Measurements from ENCODE around the gene LDLRAD4.

Gene LDLRAD4

DNA sequence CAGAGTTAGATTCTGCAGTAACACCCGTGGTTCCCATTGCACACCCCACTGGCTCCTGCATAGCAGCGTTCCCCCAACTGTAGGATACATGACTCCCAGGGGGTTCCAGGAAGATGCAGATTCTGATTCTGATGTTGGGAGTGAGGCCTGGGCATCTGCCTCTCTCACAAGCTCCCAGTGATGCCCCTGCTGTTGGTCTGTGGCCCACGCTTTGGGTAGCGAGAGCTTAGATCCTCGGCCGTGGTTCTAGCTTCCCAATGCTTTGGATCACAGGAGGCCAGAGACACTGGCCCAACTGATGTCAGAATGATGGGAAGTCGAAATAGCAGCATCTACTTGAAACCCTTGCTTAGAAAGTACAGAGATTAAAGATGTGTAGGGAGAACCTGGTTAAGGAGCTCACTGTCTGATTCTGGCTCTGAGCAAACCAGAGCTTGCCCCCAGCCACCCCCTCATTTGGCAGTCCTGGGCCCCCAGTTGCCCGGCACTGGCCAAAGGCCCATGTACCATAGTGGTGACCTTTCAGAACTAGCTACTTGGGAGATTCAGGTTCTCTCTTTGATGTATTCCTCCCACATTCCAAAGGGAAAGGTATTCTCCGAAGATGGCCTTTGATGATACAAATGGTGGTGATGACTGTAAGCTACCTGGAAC, 310.3 kb downstream of the LDLRAD4 start:
- DNase-seq: no peak

DNA sequence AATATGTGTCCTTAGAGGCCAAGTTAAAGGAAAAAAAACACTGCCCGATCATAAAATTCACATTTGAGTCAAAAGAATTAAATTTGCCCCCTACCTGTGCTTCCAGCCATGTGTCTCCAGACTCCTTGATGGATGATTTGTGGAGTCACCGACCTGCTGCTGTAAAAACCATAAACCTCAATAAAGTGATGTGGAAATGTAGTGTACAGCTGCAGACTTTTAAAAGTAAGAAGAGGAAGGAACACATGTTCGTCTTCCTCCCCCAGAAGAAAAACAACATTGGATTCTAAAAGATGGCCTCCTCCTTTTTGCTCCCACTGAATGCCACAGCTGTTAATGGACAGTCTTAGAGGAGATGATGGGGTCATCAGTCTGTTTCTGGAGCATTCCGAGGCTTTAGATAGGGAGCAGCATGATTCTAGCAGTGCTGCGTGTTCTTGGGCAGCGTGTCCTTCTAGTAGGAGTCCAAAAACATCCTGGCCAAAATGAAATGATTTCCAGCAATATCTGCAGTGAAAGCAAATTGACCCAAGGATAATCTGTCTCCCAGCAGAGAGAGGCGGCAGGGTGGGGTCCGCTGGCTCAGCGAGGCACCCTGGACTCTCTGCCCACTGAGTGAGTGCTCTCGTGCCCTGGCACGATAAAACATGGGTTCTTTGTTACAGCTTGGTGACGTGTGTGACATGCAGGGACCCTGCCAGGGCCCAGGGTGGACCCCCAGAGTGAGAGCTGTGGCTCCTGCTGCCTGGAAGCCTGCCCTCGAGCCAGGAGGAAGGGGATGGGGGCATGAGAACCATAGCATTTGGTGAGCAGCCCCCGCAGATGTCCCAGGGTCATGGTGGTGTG, 311.7 kb downstream of the LDLRAD4 start:
- DNase-seq: no peak

DNA sequence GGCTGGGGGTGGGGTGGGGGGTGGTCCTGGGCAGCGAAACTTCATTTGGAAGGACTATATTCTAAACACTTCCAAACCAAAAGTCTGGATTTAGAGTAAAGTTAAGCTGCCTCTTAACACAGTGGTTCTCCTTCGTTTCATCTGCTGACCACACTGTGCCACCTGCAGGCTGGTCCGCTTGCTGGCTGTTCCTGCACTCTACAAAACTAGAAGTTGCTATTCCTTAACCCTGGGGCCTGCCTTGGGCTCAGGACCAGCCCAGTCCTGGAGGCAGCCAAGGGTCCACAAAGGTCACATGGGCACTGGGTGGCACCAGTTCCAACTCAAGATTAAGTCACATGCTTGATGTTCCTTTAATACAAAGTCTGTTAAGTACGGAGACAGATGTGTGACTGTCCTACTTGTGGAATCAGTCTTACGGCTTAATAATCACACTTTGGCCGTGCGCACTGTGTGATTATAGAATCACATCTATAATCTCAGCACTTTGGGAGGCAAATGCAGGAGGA, 312.4 kb downstream of the LDLRAD4 start:
- DNase-seq: peak in 1 of 2 donors; percentile 15

DNA sequence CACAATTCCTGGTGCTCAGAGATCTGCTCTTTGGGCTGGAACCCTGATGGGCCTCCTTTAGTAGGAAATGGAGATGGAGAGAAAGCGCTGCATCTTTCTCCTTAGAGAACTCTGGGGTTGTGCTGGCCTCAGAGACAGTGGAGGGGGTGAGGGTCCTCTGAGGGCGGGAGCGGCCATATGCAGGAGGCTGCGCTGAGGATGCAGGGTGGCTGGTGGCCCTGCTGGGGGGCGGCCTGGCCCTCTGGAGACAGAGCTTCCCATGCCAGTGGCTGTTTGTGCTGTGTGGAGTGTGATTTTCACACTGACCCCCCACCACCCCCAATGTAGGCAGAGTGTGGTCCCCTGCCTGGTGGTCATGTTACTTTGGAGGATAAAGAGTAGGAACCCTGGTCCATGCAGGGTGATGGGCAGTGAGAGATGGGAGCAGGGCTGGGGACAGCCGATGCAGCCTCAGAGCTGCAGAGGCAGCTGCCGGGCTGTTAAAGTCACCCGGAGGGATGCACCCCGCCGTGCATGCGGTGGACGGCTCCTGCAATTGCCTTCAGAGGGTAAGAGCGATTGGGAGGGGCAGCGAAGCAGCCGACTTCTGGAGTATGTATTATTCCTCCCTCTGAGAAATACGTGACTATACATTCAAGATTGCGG, 313.2 kb downstream of the LDLRAD4 start:
- no peak for DNase-seq

DNA sequence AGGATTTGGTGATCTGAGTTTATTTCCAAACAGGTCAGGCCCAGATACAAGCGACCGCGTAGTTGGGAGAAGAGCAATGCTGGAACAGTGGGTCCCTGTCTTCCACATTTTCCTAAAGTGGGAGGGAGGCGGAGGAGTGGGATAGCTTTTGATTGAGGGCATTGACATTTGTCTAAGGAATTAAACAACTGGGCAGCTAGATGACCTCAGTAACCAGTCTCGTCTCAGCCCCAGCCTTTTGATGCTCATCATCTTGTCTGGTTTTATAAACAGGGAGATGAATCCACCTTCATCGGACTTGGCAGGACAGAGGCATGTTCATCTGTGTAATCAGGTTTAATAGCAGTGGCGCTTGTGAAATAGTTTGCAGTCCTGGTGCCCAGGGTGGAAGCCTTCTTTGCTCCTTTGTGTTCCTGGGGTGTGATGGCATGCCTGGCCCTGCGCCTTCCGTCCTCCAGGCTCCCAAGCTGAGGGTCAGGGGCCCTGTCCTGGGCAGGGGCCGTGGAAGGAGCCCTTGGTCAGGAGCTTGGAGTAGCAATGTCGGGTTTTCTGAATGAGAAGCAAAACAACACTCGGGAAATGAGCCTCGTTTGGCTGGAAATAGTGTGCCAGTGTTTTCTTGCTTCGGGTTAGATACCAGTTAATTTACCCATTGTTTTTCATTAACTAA, 314.0 kb downstream of the LDLRAD4 start:
- no peak for DNase-seq

DNA sequence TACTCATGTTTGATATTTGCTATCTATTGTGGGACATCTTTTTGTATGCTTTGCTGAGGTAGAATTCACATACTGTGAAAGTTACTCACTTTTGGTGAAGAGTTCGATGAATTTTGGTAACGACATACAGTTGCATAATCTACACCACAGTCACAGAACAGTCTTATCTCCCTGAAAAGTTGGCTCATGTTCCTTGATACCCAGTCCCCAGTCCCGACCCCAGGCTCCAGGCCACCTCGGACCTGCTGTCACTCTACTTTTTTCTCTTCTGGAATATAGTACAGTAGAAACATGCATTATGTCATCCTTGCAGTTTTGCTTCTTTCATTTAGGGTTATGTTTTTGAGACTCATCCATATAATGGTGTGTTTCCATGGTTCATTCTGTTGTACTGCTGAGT, 316.1 kb downstream of the LDLRAD4 start:
- DNase-seq: no peak

DNA sequence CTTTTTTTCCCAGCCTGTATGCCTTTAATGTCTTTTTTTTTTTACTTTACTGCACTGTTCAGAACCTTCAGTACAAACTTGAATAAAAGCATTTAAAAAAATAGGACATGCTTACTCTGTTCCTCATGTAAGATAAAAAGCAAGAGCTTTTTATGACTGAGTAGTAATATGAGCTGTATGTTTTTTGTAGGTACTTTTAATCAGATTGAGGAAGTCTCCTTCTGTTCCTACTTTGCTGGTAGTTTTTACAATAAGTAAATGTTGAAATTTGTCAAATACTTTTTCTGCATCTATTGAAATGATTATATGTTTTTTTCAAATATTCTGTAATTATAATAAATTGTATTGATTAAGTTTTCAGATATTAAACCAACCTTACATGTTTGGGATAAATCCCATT, 318.0 kb downstream of the LDLRAD4 start:
- peak in 1 of 2 donors; percentile 18 for DNase-seq

DNA sequence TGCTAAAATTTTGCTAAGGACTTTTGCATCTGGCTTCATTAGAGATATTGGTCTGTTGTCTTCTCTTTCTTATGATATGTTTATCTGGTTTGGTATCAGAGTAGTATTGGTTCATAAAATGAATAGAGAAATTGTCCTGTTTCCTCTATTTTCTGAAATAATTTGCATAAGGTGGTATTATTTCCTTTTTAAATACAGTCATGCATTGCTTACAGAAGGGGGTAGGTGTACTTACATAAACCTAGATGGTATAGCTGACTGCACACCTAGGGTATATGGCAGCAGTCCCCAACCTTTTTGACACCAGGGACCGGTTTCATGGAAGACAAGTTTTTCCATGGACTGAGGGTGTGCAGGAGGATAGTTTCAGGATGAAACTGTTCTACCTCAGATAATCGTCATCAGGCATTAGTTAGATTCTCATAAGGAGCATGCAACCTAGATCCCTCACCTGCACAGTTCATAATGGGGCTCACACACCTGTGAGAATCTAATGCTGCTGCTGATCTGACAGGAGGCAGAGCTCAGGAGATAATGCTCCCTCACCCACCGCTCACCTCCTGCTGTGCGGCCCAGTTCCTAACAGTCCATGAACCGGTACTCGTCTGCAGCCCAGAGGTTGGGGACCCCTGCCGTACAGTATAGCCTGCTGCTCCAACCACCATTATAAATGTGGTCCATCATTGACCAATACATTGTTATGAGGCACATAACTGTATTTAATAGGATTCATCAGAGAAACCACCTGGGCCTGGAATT, 318.6 kb downstream of the LDLRAD4 start:
- no peak for DNase-seq

DNA sequence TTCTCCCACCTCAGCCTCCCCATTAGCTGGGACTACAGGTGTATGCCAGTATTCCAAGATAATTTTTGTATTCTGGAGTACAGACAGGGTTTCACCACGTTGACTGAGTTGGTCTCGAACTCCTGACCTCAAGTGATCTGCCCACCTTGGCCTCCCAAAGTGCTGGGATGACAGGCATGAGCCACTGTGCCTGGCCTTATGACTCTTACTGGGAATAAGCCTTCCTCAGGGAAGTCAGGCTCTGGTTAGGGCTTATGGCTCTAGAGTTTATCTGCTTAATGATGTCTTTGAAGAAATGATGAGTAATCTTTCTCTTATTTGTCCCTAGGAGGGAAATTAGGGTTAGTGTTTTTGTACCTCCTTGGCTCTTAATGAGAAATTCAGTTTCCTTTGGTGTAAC, 320.1 kb downstream of the LDLRAD4 start:
- DNase-seq: no peak

DNA sequence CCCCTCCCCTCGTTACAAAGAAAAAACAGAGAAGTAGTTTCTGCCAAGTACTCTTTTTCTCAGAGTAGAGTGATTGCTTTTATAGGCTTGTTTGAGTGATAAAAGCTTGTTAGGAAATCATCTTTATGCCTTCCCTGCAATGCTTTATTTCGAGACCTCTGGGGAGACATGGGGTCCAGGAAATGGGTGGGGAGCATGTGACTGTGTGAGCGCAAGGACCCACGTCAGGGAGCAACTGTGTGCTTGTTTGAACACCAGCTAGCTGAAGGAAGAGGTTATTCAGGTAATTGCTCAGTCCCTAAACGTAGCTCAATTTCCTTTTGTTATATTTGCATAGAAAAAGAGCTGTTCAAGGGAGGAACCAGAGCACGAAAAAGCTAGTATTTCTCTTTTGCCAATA, 320.5 kb downstream of the LDLRAD4 start:
- peak in 1 of 2 donors; percentile 12 for DNase-seq

DNA sequence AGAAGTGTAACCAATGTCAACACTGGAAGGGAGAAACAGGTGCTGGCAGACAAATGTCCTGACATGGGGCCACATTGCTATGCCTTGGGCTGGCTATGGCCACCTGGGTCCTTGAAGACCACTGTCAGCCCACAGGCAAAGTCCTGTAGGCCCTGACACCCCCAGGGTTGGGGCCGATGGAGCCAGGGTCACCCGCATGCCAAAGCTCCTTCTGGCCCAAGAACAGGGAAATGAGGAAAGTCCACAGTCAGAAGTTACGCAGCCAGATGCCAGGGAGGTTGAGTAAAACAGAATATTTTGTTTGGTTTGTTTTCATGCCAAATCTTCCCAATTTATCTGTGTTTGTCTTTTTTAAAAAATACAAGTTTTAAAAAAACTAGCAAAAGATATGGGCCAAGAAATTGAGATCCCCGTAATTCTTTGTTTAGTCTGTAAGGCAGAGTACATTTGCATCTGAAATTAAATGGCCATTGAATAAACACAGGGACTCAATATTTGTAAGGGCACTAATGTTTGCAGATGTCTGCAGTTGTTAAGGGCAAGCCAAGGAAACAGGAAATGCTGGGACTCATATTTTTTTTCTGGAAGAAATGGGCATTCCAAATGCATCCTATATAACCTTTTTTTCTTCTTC, 321.4 kb downstream of the LDLRAD4 start:
- DNase-seq: no peak

DNA sequence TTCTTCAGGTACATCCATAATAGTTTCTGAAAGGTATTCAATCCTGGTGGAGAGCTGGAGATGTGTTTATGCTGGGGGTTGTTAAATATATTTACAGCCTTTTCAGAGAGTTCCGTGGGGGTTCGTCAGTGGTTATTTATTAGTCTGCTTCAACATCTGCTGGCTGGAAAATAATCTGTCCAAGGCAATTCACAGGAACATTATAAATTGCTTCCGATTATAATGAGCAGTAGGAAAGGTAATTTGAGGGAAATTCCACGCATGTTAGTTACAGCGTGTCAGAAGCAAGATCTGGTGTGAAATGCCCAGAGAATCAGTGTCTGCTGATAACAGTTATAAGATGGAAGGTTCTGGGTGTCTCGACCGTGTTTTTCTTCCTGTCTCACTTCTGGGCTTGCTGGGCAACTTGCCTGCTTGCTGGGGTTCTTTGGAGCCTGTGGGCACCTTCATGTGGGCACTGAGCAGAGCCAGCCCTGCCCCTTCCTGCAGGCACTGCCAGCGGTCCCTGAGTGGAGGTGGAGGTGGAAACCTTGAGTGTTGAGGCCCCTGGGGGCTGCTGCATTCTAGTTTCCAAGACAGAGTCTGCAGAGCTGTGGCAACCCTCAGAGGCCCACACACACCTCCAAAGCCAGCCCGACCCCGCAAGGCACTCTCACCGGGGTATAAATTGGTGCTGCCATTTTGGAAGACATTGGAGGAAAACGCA, 322.1 kb downstream of the LDLRAD4 start:
- no peak for DNase-seq

DNA sequence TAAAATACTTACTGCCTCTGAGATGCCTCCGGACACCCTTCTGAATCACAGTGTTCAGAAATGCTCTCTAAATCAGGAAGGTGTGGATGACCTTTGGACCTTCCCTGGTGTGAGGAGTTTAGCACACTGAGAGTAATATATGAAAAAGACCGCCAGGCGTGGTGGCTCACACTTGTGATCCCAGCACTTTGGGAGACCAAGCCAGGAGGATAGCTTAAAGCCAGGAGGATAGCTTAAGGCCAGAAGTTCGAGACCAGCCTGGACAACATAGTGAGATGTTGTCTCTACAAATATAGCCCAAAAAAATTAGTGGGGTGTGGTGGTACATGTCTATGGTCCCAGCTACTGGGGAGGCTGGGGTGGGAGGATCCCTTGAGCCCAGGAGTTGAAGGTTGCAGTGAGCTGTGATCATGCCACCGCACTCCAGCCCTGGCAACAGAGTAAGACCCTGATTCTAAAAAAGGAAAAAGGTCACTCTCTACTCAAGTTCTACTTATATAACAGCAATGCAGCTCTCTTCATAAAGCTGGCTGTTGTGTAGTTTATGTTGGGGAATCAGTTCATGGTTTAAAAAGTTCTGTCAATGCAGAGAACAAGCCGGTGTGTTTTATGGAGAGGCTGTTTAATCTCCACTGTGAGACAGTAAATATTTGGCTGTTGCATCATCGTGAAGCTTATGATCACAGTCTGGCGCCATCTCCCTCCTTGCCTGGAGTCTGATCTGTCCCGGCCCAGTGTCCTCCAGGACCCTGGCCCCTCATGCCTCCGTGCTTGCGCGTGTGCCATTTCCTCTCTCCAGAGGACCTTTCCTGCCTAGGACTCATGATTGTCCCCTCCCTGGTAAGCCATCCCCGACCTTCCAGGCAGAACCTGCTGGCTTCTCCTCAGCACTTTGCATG, 323.3 kb downstream of the LDLRAD4 start:
- no peak for DNase-seq

DNA sequence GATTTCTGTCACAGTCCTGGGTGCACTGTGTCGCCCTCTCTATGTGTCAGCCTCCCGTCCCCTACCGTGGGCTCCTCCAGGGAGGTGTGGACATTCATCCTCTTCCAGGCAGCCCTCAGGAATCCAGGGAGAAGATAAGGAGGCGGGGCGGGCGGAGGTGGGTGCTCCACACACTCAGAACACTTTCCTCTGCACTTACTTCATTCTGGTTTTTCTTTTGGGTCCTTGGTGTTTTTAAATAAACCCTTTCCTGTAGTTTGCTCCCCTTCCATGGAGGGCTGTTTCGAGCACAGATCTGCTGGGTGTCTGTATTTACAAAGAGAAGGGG, 323.9 kb downstream of the LDLRAD4 start:
- no peak for DNase-seq

DNA sequence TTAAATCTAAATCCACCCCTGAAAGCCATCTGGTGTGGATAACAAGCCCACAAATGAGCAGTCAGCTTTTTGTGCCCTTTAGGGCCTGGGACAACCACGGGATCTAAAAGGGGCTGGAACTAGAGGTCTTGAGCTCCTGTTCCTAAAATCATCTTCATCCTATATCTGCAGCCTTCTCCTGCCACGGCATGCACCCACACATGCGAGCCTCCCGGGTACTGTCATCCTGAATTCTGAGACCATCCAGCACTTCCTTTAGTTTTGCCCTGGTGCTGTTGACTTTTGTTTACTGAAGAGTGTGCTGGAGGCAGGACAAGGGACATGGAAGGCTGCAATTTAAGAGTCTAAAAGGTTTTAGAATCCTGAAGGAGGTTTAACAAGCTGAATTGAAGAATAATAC, 324.6 kb downstream of the LDLRAD4 start:
- no peak for DNase-seq

DNA sequence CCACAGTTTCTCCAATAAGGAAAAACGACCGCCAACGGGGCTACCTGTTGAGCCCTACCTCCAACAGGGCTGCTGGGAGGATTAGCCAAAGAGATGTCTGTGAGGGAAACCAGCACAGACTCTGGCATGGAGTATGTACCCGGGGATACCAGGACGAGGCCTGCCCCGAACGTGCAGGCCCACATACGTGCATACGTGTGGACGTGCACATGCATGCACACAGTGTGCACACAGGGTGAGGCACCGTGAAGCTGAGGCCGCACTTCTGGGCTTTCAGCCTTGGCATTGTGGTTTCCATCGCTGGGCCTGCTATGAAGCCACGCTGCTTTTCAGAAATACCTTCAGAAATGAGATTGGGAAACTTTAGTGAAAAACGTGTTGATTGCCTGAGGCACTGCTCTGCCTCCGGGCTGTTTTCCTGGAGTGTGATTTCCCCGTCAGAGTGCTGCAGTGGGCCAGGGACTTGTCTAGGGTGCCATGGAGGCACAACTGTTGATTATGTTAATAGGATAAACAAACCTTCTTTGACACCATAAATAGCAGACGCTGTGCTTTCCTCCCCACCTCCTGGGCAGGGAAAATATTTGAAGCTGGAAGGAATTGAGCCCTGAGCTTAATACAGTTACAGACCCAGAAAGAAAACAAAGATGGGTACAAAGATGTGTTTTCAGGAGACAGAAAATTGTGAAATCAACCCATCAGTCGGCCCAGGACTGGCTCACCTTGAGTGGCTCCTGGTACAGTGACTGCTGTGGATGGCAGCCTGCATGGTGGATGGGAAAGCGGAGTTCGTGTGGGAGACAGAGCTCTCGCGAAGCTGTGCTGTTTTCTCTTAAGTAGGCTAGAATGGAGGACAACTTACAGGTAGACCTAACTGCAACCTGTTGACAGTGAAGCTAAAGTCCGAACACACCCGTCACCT, 325.5 kb downstream of the LDLRAD4 start:
- no peak for DNase-seq

DNA sequence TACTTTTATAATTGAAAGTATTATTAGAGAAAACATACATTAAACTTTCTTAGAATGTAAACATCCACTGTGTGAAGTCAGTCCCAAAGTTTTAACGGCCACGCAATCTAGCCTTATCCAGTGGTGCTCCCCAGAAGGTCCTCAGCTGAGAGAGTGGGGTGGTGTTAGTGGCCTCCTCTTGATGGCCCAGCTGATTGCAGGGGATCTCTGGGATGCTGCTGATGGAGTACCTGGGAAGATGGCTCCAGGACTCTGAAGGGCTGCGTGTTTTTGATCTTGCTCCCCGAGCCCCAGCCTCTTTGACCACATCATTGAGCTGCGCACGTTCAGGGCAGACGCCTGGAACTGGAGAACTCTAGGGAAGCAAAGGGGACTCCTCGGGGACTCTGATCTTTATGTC, 326.4 kb downstream of the LDLRAD4 start:
- DNase-seq: no peak

DNA sequence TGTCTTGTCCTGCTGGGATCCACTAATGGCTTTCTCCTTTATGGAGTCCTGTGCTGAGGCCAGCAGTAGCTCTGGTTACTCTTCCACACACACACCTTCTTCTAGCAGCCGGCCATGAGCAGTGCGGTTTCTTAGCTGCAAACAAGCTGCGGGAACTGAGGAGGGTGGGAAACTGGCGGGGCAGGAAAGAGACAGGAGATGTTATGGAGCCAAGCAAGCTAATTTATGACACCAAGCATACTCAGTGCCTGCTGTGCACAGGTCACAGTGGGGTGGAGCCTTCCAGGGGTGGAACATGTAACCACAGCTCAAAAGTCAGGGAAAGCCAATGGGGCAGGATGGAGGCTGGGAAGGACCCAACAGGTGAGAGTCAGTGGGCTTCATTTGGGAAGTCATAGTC, 327.0 kb downstream of the LDLRAD4 start:
- no peak for DNase-seq

DNA sequence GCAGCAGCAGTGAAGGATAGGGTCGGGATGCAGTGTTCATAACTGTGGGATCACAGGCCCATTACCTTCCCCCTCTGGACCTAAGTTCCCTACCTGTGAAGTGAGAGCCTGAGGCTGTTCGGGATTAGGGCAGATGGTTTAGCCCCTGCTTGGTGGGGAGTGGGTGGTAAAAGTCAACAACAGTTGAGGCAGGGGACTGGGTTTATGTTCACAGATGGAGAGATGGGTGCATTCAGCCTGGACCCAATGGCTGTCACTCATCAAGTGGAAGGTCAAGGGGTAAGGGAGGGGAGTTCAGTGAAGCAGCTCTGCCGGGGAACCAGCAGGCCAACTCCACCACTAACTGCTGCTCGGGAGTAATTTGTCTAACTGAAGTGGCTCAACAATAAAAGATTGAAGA, 327.4 kb downstream of the LDLRAD4 start:
- no peak for DNase-seq
